Colon (tissue), 2 donors: ENCODE measurements around the gene TRAPPC2L.
"Not testable (repeated sequence)": the region's sequence is repeated elsewhere in the genome, so short reads cannot be mapped to it uniquely, and the experiment has no call there.

Source experiments
- FAIRE-seq: peaks from 2 replicates; lab custom pipeline; 2012; peaks lifted over from hg19 to GRCh38; lab: Jason Lieb, UNC
- donor health status: control.
- donor health status: control.

TRAPPC2L gene

GRCh38 chr16:88818575-88818874 lies 38.4 kb upstream of the TRAPPC2L start:
- no peak for FAIRE-seq

GRCh38 chr16:88819126-88819525 lies 37.8 kb upstream of the TRAPPC2L start:
- no peak for FAIRE-seq

GRCh38 chr16:88820385-88821025 lies 36.4 kb upstream of the TRAPPC2L start:
- no peak for FAIRE-seq

- no peak for FAIRE-seq
These were observed 35.6 kb upstream of the TRAPPC2L start for GRCh38 chr16:88821168-88821850.

GRCh38 chr16:88822281-88823040 lies 34.5 kb upstream of the TRAPPC2L start:
- FAIRE-seq: no peak

- FAIRE-seq: not testable (repeated sequence)
These were observed 33.3 kb upstream of the TRAPPC2L start for GRCh38 chr16:88823646-88824045.

- no peak for FAIRE-seq
These were observed 32.5 kb upstream of the TRAPPC2L start for GRCh38 chr16:88824256-88825077.

GRCh38 chr16:88825146-88825545 lies 31.8 kb upstream of the TRAPPC2L start:
- FAIRE-seq: no peak

- no peak for FAIRE-seq
These were observed 30.7 kb upstream of the TRAPPC2L start for GRCh38 chr16:88826070-88826840.

- FAIRE-seq: no peak
These were observed 29.2 kb upstream of the TRAPPC2L start for GRCh38 chr16:88827727-88828126.

GRCh38 chr16:88828711-88829110 lies 28.2 kb upstream of the TRAPPC2L start:
- no peak for FAIRE-seq

- FAIRE-seq: no peak
These were observed 26.7 kb upstream of the TRAPPC2L start for GRCh38 chr16:88830258-88830657.

GRCh38 chr16:88830783-88831182 lies 26.1 kb upstream of the TRAPPC2L start:
- FAIRE-seq: no peak

- no peak for FAIRE-seq
These were observed 25.1 kb upstream of the TRAPPC2L start for GRCh38 chr16:88831838-88832237.

- FAIRE-seq: no peak
These were observed 23.8 kb upstream of the TRAPPC2L start for GRCh38 chr16:88833086-88833485.

- no peak for FAIRE-seq
These were observed 22.3 kb upstream of the TRAPPC2L start for GRCh38 chr16:88834670-88835069.

- FAIRE-seq: no peak
These were observed 21.5 kb upstream of the TRAPPC2L start for GRCh38 chr16:88835383-88835782.

GRCh38 chr16:88835818-88836217 lies 21.1 kb upstream of the TRAPPC2L start:
- FAIRE-seq: no peak

- FAIRE-seq: no peak
These were observed 20.1 kb upstream of the TRAPPC2L start for GRCh38 chr16:88836791-88837190.

- FAIRE-seq: no peak
These were observed 19.1 kb upstream of the TRAPPC2L start for GRCh38 chr16:88837806-88838205.

GRCh38 chr16:88838566-88838965 lies 18.4 kb upstream of the TRAPPC2L start:
- FAIRE-seq: no peak

- no peak for FAIRE-seq
These were observed 17.8 kb upstream of the TRAPPC2L start for GRCh38 chr16:88839026-88839529.
